Activated CD4-positive, CD25-positive, alpha-beta regulatory T cell treated with anti-CD3 and anti-CD28 coated beads, Interleukin-2, amount 50 U/mL, for 24 hours (primary cell): ENCODE results near the gene CT45A7.
"Not testable (repeated sequence)": the region's sequence is repeated elsewhere in the genome, so short reads cannot be mapped to it uniquely, and the experiment has no call there.

Experiments
- ATAC-seq, 2 donors: fragments of 150-1000 bp; cut with Tn5 transposase; one replicate each; pipeline ENCODE4 v1.10.0; 2021; ENCODE audit warnings: mild to moderate bottlenecking in 1 of 2, moderate library complexity in 1 of 2

CT45A7 gene, protein sequence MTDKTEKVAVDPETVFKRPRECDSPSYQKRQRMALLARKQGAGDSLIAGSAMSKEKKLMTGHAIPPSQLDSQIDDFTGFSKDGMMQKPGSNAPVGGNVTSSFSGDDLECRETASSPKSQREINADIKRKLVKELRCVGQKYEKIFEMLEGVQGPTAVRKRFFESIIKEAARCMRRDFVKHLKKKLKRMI

GRCh38 chrX:135837180-135837579, at the start of gene CT45A7:
Gene CT45A7, minus strand, starts transcription at chrX:135837280. Its CDS starts 3,747 bp downstream, at chrX:135833533.
- not testable (repeated sequence) for ATAC-seq

DNA sequence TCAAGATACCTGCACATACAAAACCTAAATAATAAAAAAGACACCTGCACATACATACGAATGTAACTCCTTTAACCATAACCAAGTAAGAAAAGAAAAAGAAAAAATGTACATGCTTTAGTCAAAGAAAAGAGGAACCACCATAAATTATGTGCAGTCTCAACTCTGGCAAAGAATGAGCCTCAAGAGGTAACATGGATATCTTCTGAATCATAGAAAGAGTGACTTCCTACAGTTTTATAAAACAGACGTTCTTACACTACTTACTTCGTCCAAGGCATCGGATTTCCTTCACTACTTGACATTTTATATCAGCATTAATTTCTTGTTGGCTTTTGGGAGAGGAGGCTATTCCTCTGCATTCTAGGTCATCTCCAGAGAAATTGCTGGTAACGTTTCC, 45.7 kb upstream of the CT45A7 start:
- ATAC-seq = not testable (repeated sequence)

- not testable (repeated sequence) for ATAC-seq
These were observed 34.6 kb upstream of the CT45A7 start, which contains the start of gene CT45A9 for GRCh38 chrX:135871712-135872111. Gene CT45A9, minus strand, starts transcription at chrX:135871812. Its CDS starts 3,751 bp downstream, at chrX:135868061.

GRCh38 chrX:135854438-135854837, 17.4 kb upstream of the CT45A7 start, which contains the start of gene CT45A8:
Gene CT45A8, minus strand, starts transcription at chrX:135854538. Its CDS starts 3,755 bp downstream, at chrX:135850783.
- ATAC-seq = not testable (repeated sequence)

DNA sequence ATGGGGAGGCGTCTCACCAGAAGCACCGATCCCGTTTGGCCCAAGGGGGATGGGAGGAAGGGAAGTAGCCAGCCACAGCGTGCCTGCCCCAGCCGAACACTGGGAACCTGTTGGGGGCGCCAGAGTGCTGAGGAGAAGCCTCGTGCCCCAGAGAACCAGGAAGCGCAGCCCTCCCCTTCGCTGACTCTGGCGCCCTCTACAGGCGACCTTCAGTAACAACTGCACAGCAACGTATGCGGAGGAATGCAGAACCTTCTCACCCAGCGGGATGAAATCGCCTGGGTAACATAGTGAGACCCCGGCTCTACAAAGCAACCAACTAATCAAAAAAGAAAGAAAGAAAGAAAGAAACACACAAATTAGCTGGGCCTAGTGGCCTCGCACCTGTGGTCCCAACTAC, 17.2 kb downstream of the CT45A7 start, which contains the start of gene CT45A2:
Gene CT45A2, minus strand, starts transcription at position 101 of the 400 bp plus-strand sequence. CDS start 3,747 bp downstream, outside the sequence.
- ATAC-seq = not testable (repeated sequence)

- ATAC-seq = not testable (repeated sequence)
These were observed 34.4 kb downstream of the CT45A7 start, which contains the start of gene CT45A6 for GRCh38 chrX:135802687-135803086. Gene CT45A6, minus strand, starts transcription at chrX:135802787. Its CDS starts 3,794 bp downstream, at chrX:135798993.

GRCh38 chrX:135785403-135785802, 51.7 kb downstream of the CT45A7 start, which contains the start of gene CT45A5:
Gene CT45A5, minus strand, starts transcription at chrX:135785503. Its CDS starts 3,774 bp downstream, at chrX:135781729.
- not testable (repeated sequence) for ATAC-seq
